WTC11 (cell line): ENCODE measurements around the gene GUCY2C.

Experiments
- CREB1 ChIP-seq: sonication (generic); formaldehyde crosslinking; IDR thresholded peaks from 2 replicates; pipeline ENCODE4 v1.8.0; 2023; ENCODE audit warnings: mild to moderate bottlenecking, missing genetic modification reagents
- FOXJ3 ChIP-seq: sonication (generic); formaldehyde crosslinking; IDR thresholded peaks from 2 replicates; pipeline ENCODE4 v1.9.0; 2021; ENCODE audit warnings: missing genetic modification reagents, mild to moderate bottlenecking, borderline replicate concordance
- IRF2 ChIP-seq: sonication (generic); formaldehyde crosslinking; IDR thresholded peaks from 2 replicates; pipeline ENCODE4 v1.8.0; 2022; ENCODE audit warnings: low read depth, missing genetic modification reagents, borderline replicate concordance
- JUN ChIP-seq: sonication (generic); formaldehyde crosslinking; IDR thresholded peaks from 2 replicates; pipeline ENCODE4 v1.8.0; 2023; ENCODE audit warnings: mild to moderate bottlenecking, missing genetic modification reagents
- MAX ChIP-seq: sonication (generic); formaldehyde crosslinking; IDR thresholded peaks from 2 replicates; pipeline ENCODE4 v1.8.0; 2022; ENCODE audit warnings: mild to moderate bottlenecking, missing genetic modification reagents
- PRDM15 ChIP-seq: sonication (generic); formaldehyde crosslinking; IDR thresholded peaks from 2 replicates; pipeline ENCODE4 v1.8.0; 2022; ENCODE audit warnings: missing genetic modification reagents
- TEAD1 ChIP-seq: sonication (generic); formaldehyde crosslinking; IDR thresholded peaks from 2 replicates; pipeline ENCODE4 v1.8.0; 2022; ENCODE audit warnings: mild to moderate bottlenecking, missing genetic modification reagents
- TP53 ChIP-seq: sonication (generic); formaldehyde crosslinking; IDR thresholded peaks from 2 replicates; pipeline ENCODE4 v1.8.1; 2023; ENCODE audit warnings: mild to moderate bottlenecking, missing genetic modification reagents
- USF2 ChIP-seq: sonication (generic); formaldehyde crosslinking; IDR thresholded peaks from 2 replicates; pipeline ENCODE4 v1.8.1; 2023; ENCODE audit warnings: mild to moderate bottlenecking, missing genetic modification reagents, moderate library complexity
- ZBTB43 ChIP-seq: sonication (generic); formaldehyde crosslinking; IDR thresholded peaks from 2 replicates; pipeline ENCODE4 v1.8.1; 2023; ENCODE audit warnings: mild to moderate bottlenecking, missing genetic modification reagents
- TF ChIP-seq, protein P1 (sequence below): fragments of 200-600 bp; IDR thresholded peaks from 2 replicates; pipeline ENCODE4 v1.8.0; 2022; ENCODE audit warnings: antibody characterized with exemption
- TF ChIP-seq, protein P2 (sequence below): sonication (generic); formaldehyde crosslinking; conservative IDR thresholded peaks from 2 replicates; pipeline ENCODE4 v1.8.1; 2023; ENCODE audit warnings: mild to moderate bottlenecking, low read depth, missing genetic modification reagents, moderate library complexity

GRCh38 chr12:14588571-14588970 lies 107.8 kb downstream of the GUCY2C start:
- TF ChIP-seq TEAD1 = no peak
- TF ChIP-seq, protein P1, sequence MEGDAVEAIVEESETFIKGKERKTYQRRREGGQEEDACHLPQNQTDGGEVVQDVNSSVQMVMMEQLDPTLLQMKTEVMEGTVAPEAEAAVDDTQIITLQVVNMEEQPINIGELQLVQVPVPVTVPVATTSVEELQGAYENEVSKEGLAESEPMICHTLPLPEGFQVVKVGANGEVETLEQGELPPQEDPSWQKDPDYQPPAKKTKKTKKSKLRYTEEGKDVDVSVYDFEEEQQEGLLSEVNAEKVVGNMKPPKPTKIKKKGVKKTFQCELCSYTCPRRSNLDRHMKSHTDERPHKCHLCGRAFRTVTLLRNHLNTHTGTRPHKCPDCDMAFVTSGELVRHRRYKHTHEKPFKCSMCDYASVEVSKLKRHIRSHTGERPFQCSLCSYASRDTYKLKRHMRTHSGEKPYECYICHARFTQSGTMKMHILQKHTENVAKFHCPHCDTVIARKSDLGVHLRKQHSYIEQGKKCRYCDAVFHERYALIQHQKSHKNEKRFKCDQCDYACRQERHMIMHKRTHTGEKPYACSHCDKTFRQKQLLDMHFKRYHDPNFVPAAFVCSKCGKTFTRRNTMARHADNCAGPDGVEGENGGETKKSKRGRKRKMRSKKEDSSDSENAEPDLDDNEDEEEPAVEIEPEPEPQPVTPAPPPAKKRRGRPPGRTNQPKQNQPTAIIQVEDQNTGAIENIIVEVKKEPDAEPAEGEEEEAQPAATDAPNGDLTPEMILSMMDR = no peak
- TF ChIP-seq USF2 (CRISPR knock-in tag) = no peak
- TF ChIP-seq TP53 = no peak
- TF ChIP-seq MAX (CRISPR knock-in tag) = no peak
- no peak for TF ChIP-seq CREB1 (CRISPR knock-in tag)
- TF ChIP-seq FOXJ3 (CRISPR knock-in tag) = no peak
- no peak for TF ChIP-seq PRDM15
- TF ChIP-seq ZBTB43 = no peak
- TF ChIP-seq IRF2 = no peak
- TF ChIP-seq JUN (CRISPR knock-in tag) = no peak
- TF ChIP-seq, protein P2, sequence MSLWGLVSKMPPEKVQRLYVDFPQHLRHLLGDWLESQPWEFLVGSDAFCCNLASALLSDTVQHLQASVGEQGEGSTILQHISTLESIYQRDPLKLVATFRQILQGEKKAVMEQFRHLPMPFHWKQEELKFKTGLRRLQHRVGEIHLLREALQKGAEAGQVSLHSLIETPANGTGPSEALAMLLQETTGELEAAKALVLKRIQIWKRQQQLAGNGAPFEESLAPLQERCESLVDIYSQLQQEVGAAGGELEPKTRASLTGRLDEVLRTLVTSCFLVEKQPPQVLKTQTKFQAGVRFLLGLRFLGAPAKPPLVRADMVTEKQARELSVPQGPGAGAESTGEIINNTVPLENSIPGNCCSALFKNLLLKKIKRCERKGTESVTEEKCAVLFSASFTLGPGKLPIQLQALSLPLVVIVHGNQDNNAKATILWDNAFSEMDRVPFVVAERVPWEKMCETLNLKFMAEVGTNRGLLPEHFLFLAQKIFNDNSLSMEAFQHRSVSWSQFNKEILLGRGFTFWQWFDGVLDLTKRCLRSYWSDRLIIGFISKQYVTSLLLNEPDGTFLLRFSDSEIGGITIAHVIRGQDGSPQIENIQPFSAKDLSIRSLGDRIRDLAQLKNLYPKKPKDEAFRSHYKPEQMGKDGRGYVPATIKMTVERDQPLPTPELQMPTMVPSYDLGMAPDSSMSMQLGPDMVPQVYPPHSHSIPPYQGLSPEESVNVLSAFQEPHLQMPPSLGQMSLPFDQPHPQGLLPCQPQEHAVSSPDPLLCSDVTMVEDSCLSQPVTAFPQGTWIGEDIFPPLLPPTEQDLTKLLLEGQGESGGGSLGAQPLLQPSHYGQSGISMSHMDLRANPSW (CRISPR knock-in tag) = no peak
